Lung (tissue), 12 donors: Measurements from ENCODE around the gene TSHR. TPM values are rescaled to one million over a fixed set of nuclear protein-coding genes. Genes with fewer than 3 reads are reported as not detected.

Experiments
- ATAC-seq: fragments of 200-7000 bp; cut with Tn5 transposase; one replicate; pipeline ENCODE4 v1.9.1; 2020; ENCODE audit warnings: moderate number of reproducible peaks; ENCODE audit not compliant: insufficient read depth, low FRiP score
- DNase-seq, 3 donors: peaks; one replicate each; pipeline ENCODE4 v3.0.0-alpha.2; 2013 to 2017
- H3K27ac ChIP-seq, 2 donors: one replicate each; pipeline ENCODE4 v1.5.1; 2013; ENCODE audit warnings: mild to moderate bottlenecking in 2 of 2, moderate library complexity in 2 of 2, control low read depth in 1 of 2, inconsistent platforms in 1 of 2, low read depth in 1 of 2, low read length in 1 of 2
- H3K27me3 ChIP-seq, 3 donors: one replicate each; pipeline ENCODE4 v1.5.1; 2013; ENCODE audit warnings: low read length in 2 of 3; ENCODE audit not compliant: control insufficient read depth in 3 of 3, insufficient read depth in 3 of 3
- H3K36me3 ChIP-seq, 4 donors: one replicate each; pipeline ENCODE4 v1.5.1; 2013; ENCODE audit warnings: low read length in 4 of 4, mild to moderate bottlenecking in 1 of 4, moderate library complexity in 1 of 4; ENCODE audit not compliant: control insufficient read depth in 4 of 4, insufficient read depth in 4 of 4
- H3K4me1 ChIP-seq, 5 donors: one replicate each; pipeline ENCODE4 v1.5.1; 2013; ENCODE audit warnings: low read length in 5 of 5, mild to moderate bottlenecking in 2 of 5, moderate library complexity in 1 of 5; ENCODE audit not compliant: control insufficient read depth in 5 of 5, insufficient read depth in 5 of 5
- H3K4me3 ChIP-seq: one replicate; pipeline ENCODE4 v1.5.1; 2013; ENCODE audit warnings: mild to moderate bottlenecking, control low read depth, moderate library complexity
- H3K9ac ChIP-seq, 2 donors: one replicate each; pipeline ENCODE4 v1.5.1; 2013; ENCODE audit warnings: low read length in 2 of 2, control low read depth in 1 of 2; ENCODE audit not compliant: insufficient read depth in 1 of 2
- H3K9me3 ChIP-seq, 4 donors: one replicate each; pipeline ENCODE4 v1.5.1; 2013; ENCODE audit warnings: low read length in 3 of 4, mild to moderate bottlenecking in 1 of 4, moderate library complexity in 1 of 4; ENCODE audit not compliant: control insufficient read depth in 4 of 4, insufficient read depth in 3 of 4
- CTCF ChIP-seq: IDR thresholded peaks from 2 replicates; pipeline ENCODE4 v1.5.1; 2012; ENCODE audit warnings: mild to moderate bottlenecking; ENCODE audit errors: control extremely low read depth, extremely low read depth
- WGBS, 2 donors: extraction: QIAGEN DNeasy Blood & Tissue Kit; methylation state at CpG; one replicate each; pipeline ENCODE4 v1.1.7; 2013; 5-methylcytosine and 5-hydroxymethylcytosine counted together
- polyA plus RNA-seq, 2 donors: library from polyadenylated mRNA; stranded (reverse); fragments of 200-250 nt; gene quantifications; one replicate each; pipeline ENCODE4 v1.2.1, GENCODE V29; 2013
- total RNA-seq, 2 donors: library from RNA; depleted of rRNA in 1 of 2; stranded (reverse); fragments of >200 nt in 1 of 2; gene quantifications; one replicate each; pipeline ENCODE4 v1.2.1, GENCODE V29; 2014 to 2021
- donor health status: control.
- donor health status: control.
- donor health status: Bipolar disorder and iron deficiency.
- donor health status: healthy.
- donor health status: DM: yes; HTN: yes; CAD: no.

Gene TSHR
- total and polyA plus RNA-seq, 4 donors, result 0.04 to 0.31 (median 0.07) TPM; not detected in 1

GRCh38 chr14:80977221-80977620 is 21.8 kb downstream of the TSHR start:
- ATAC-seq (no peak), DNase-seq (no peak)
- H3K4me1 ChIP-seq, result peaks cover 0 to 14% (median 0%) of the 10 kb centered on the region in 5 donors
- no peaks in the 10 kb centered on the region for H3K36me3 ChIP-seq
- H3K9me3 ChIP-seq, result no peaks in the 10 kb centered on the region
- H3K9ac ChIP-seq, result no peak overlapping the region
- TF ChIP-seq CTCF, result no peak
- H3K27ac ChIP-seq, result no peak overlapping the region
- no peak overlapping the region for H3K4me3 ChIP-seq
- peaks cover 0 to 3% (median 0%) of the 10 kb centered on the region in 3 donors for H3K27me3 ChIP-seq

GRCh38 chr14:80978403-80978802 is 23.0 kb downstream of the TSHR start:
- no peak for TF ChIP-seq CTCF

DNA sequence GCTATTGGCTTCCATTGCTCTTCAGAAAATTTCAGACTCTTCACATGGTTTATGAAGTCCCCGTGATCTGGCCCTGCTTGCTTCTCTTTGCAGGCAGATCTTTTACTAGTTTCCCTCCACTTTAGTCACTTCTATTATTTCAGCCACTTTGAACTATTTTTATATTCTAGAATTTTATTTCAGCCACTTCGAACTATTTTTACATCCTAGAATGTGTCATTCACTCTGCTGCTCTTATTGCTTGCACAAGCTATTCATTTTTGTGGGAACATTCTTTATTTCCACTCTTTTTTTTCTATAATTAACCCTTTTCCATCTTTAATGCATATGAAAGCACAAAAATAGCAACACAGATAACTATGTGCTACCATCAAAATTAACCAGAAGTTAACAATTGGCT is 24.5 kb downstream of the TSHR start:
- no peak for ATAC-seq
- no peak overlapping the region for H3K27ac ChIP-seq
- WGBS, 2 donors, result 77 to 86% methylated on average over 2 of the region's 2 CpGs
- H3K4me1 ChIP-seq, result peaks cover 0 to 3% (median 0%) of the 10 kb centered on the region in 5 donors
- no peak overlapping the region for H3K9ac ChIP-seq
- H3K4me3 ChIP-seq, result no peak overlapping the region
- H3K27me3 ChIP-seq, result peaks cover 0 to 3% (median 0%) of the 10 kb centered on the region in 3 donors
- H3K36me3 ChIP-seq, result no peaks in the 10 kb centered on the region
- TF ChIP-seq CTCF, result no peak
- H3K9me3 ChIP-seq, result no peaks in the 10 kb centered on the region
- no peak for DNase-seq

More at GRCh38 chr14:80978403-80978802, 23.0 kb downstream of the TSHR start:
- ATAC-seq, result no peak
- Histone ChIP-seq H3K27me3 (peaks cover 0 to 3% (median 0%) of the 10 kb centered on the region in 3 donors), H3K4me3 (no peak overlapping the region), H3K4me1 (peaks cover 0 to 14% (median 0%) of the 10 kb centered on the region in 5 donors), H3K9ac (no peak overlapping the region), H3K36me3 (no peaks in the 10 kb centered on the region), H3K27ac (no peak overlapping the region), H3K9me3 (no peaks in the 10 kb centered on the region)
- WGBS, 2 donors, result 53 to 58% methylated on average over 2 of the region's 2 CpGs
- DNase-seq, result no peak

GRCh38 chr14:80981156-80981555 is 25.7 kb downstream of the TSHR start:
- Histone ChIP-seq H3K4me1 (no peaks in the 10 kb centered on the region), H3K27ac (no peak overlapping the region), H3K36me3 (no peaks in the 10 kb centered on the region), H3K9ac (no peak overlapping the region), H3K9me3 (no peaks in the 10 kb centered on the region), H3K27me3 (peaks cover 0 to 3% (median 0%) of the 10 kb centered on the region in 3 donors), H3K4me3 (no peak overlapping the region)
- no peak for TF ChIP-seq CTCF
- no peak for ATAC-seq
- no peak for DNase-seq
- 78 to 87% methylated on average over 3 of the region's 3 CpGs for WGBS, 2 donors
